HFFc6 (cell line): ENCODE measurements around the gene SYT2. TPM values are rescaled to one million over a fixed set of nuclear protein-coding genes. Genes with fewer than 3 reads are reported as not detected.

Experiments used
- DNase-seq: peaks from one replicate; pipeline ENCODE4 v3.0.0-alpha.2; 2018
- H3K27ac Mint-ChIP-seq: 2 replicates; pipeline ENCODE4 v1.8.0; 2020; ENCODE audit warnings: mild to moderate bottlenecking, mixed read lengths
- H3K27me3 Mint-ChIP-seq: 2 replicates; pipeline ENCODE4 v1.8.0; 2021; ENCODE audit warnings: mild to moderate bottlenecking, moderate library complexity, mixed read lengths; ENCODE audit not compliant: insufficient read depth
- H3K36me3 Mint-ChIP-seq: 2 replicates; pipeline ENCODE4 v1.8.0; 2021; ENCODE audit warnings: low read depth, mixed read lengths
- H3K4me1 Mint-ChIP-seq: 2 replicates; pipeline ENCODE4 v1.8.0; 2020; ENCODE audit warnings: low read depth, mixed read lengths
- H3K4me3 Mint-ChIP-seq: 2 replicates; pipeline ENCODE4 v1.8.0; 2020; ENCODE audit warnings: mild to moderate bottlenecking, moderate library complexity, mixed read lengths
- H3K9me3 Mint-ChIP-seq: 2 replicates; pipeline ENCODE4 v1.8.0; 2020; ENCODE audit warnings: mild to moderate bottlenecking, mixed read lengths
- CTCF ChIP-seq: fragments of 200-600 bp; sonication (generic); IDR thresholded peaks from 2 replicates; pipeline ENCODE4 v1.5.0; 2021; ENCODE audit warnings: antibody characterized with exemption, mild to moderate bottlenecking
- total RNA-seq, 6 experiments: library from RNA; stranded (reverse); fragmentation: NEBNext Ultra II Directional; extraction: Animal tissue kit (Norgen Biotek cat#: 25700); gene quantifications; 2 replicates in 1 of 6; 3 replicates in 5 of 6; pipeline ENCODE4 v1.2.3, GENCODE V29; 2021

SYT2 gene
- total RNA-seq, 6 experiments from 2014 or later: 0.03 TPM; not detected in 5

GRCh38 chr1:202673531-202673930 is 36.7 kb downstream of the SYT2 start:
- TF ChIP-seq CTCF: no peak
- H3K4me3 Mint-ChIP-seq: no peak overlapping the region
- no peaks in the 10 kb centered on the region; the same call in 1 of the 2 replicates for H3K36me3 Mint-ChIP-seq
- peaks cover 44% of the 10 kb centered on the region for H3K27me3 Mint-ChIP-seq
- no peak overlapping the region for H3K27ac Mint-ChIP-seq
- H3K9me3 Mint-ChIP-seq: peaks cover 13% of the 10 kb centered on the region
- DNase-seq: no peak
- H3K4me1 Mint-ChIP-seq: peaks cover 8% of the 10 kb centered on the region

- no peaks in the 10 kb centered on the region; the same call in 1 of the 2 replicates for H3K36me3 Mint-ChIP-seq
- peaks cover 8% of the 10 kb centered on the region for H3K4me1 Mint-ChIP-seq
- DNase-seq: peak; percentile 39
- no peak overlapping the region for H3K4me3 Mint-ChIP-seq
- H3K27ac Mint-ChIP-seq: no peak overlapping the region
- no peak for TF ChIP-seq CTCF
- peaks cover 29% of the 10 kb centered on the region for H3K27me3 Mint-ChIP-seq
- no peaks in the 10 kb centered on the region for H3K9me3 Mint-ChIP-seq
These were observed 38.9 kb downstream of the SYT2 start for GRCh38 chr1:202671399-202671798.

- Mint-ChIP-seq H3K4me3 (no peak overlapping the region), H3K4me1 (peaks cover 8% of the 10 kb centered on the region), H3K9me3 (no peaks in the 10 kb centered on the region), H3K36me3 (no peaks in the 10 kb centered on the region), H3K27me3 (peaks cover 28% of the 10 kb centered on the region), H3K27ac (no peak overlapping the region)
- DNase-seq: no peak
- no peak for TF ChIP-seq CTCF
These were observed 44.8 kb downstream of the SYT2 start for GRCh38 chr1:202665417-202665816.

- H3K27me3 Mint-ChIP-seq: peaks cover 22% of the 10 kb centered on the region
- DNase-seq: peak; percentile 14
- no peaks in the 10 kb centered on the region for H3K9me3 Mint-ChIP-seq
- H3K27ac Mint-ChIP-seq: no peak overlapping the region
- no peak for TF ChIP-seq CTCF
- H3K36me3 Mint-ChIP-seq: no peaks in the 10 kb centered on the region
- H3K4me1 Mint-ChIP-seq: peaks cover 8% of the 10 kb centered on the region
- no peak overlapping the region for H3K4me3 Mint-ChIP-seq
These were observed 46.2 kb downstream of the SYT2 start for GRCh38 chr1:202664083-202664482.

GRCh38 chr1:202663131-202663530 is 47.1 kb downstream of the SYT2 start:
- H3K4me3 Mint-ChIP-seq: no peak overlapping the region
- H3K9me3 Mint-ChIP-seq: no peaks in the 10 kb centered on the region

More at GRCh38 chr1:202663131-202663530, 47.1 kb downstream of the SYT2 start:
- Mint-ChIP-seq H3K4me1 (peaks cover 8% of the 10 kb centered on the region), H3K36me3 (no peaks in the 10 kb centered on the region), H3K27me3 (peaks cover 23% of the 10 kb centered on the region), H3K27ac (no peak overlapping the region)
- TF ChIP-seq CTCF: no peak
- no peak for DNase-seq
